Breast epithelium (tissue), 3 donors: ENCODE data around the gene C1orf210.

Source experiments
- POLR2A ChIP-seq: fragments of 450-650 bp; IDR thresholded peaks from one replicate; pipeline ENCODE4 v1.6.1; 2016; ENCODE audit warnings: antibody characterized with exemption, mild to moderate bottlenecking, moderate library complexity
- POLR2AphosphoS5 ChIP-seq, 3 donors: sonication (generic); formaldehyde crosslinking; IDR thresholded peaks; one replicate each; pipeline ENCODE4 v1.6.1; 2017; ENCODE audit warnings: antibody characterized with exemption in 3 of 3
- TF ChIP-seq, protein P1 (sequence below), 3 donors: fragments of 450-650 bp; IDR thresholded peaks; one replicate each; pipeline ENCODE4 v1.5.1; 2016 to 2017; ENCODE audit warnings: antibody characterized with exemption in 3 of 3, mild to moderate bottlenecking in 3 of 3, moderate library complexity in 3 of 3

DNA sequence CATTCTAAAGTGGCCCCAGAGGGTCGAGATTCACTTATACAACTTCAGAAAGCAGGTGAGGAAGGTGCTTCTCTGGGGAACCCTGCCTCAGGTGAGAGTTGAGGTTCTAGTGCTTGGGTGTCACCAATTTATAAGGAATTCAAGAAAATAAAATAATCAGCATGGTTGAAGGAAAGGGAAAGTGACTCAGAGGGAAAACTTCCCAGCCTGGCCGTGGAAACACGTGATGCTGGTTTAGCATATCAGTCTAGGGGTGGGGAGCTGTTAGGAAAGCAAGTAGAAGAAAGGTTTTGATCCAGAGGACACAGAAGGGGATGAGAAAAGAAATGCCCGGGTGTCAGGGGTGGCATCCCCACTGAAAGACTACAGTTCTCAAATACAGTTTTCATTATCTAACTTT is 53.3 kb downstream of the C1orf210 start:
- TF ChIP-seq, protein P1, sequence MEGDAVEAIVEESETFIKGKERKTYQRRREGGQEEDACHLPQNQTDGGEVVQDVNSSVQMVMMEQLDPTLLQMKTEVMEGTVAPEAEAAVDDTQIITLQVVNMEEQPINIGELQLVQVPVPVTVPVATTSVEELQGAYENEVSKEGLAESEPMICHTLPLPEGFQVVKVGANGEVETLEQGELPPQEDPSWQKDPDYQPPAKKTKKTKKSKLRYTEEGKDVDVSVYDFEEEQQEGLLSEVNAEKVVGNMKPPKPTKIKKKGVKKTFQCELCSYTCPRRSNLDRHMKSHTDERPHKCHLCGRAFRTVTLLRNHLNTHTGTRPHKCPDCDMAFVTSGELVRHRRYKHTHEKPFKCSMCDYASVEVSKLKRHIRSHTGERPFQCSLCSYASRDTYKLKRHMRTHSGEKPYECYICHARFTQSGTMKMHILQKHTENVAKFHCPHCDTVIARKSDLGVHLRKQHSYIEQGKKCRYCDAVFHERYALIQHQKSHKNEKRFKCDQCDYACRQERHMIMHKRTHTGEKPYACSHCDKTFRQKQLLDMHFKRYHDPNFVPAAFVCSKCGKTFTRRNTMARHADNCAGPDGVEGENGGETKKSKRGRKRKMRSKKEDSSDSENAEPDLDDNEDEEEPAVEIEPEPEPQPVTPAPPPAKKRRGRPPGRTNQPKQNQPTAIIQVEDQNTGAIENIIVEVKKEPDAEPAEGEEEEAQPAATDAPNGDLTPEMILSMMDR (IDR thresholded peaks at IDR 0.05), result no peak
- TF ChIP-seq POLR2A, result no peak
- no peak for TF ChIP-seq POLR2AphosphoS5 (IDR thresholded peaks at IDR 0.05)
